GM10266 (cell line): ENCODE measurements around the gene MYMK.

Source experiments
- DNase-seq: peaks from one replicate; pipeline ENCODE4 v3.0.0; 2012; ENCODE audit errors: extremely low spot score
- CTCF ChIP-seq: IDR thresholded peaks from 2 replicates; pipeline ENCODE4 v1.5.1; 2012; ENCODE audit warnings: mild to moderate bottlenecking, low read depth; ENCODE audit not compliant: control insufficient read depth, insufficient read depth; ENCODE audit errors: missing control alignments

The MYMK gene

GRCh38 chr9:133535306-133535877 lies 10.6 kb upstream of the MYMK start:
- DNase-seq, result no peak
- TF ChIP-seq CTCF, result no peak

GRCh38 chr9:133534346-133535291 lies 9.9 kb upstream of the MYMK start, which contains the start of gene ADAMTSL2:
ADAMTSL2 (plus strand) TSS chr9:133534704; CDS start chr9:133536713, 2,009 bp downstream.
- no peak for DNase-seq

GRCh38 chr9:133533857-133534256 lies 9.1 kb upstream of the MYMK start:
- no peak for TF ChIP-seq CTCF

More at GRCh38 chr9:133534346-133535291, 9.9 kb upstream of the MYMK start, which contains the start of gene ADAMTSL2:
- no peak for TF ChIP-seq CTCF

GRCh38 chr9:133532937-133533668 lies 8.3 kb upstream of the MYMK start:
- peak; percentile 65 for TF ChIP-seq CTCF
- DNase-seq, result peak; percentile 80

More at GRCh38 chr9:133533857-133534256, 9.1 kb upstream of the MYMK start:
- DNase-seq, result no peak

GRCh38 chr9:133531293-133531692 lies 6.5 kb upstream of the MYMK start:
- DNase-seq, result no peak
- no peak for TF ChIP-seq CTCF

- no peak for TF ChIP-seq CTCF
- DNase-seq, result no peak
Observed at GRCh38 chr9:133529874-133530273, 5.1 kb upstream of the MYMK start.

- no peak for DNase-seq
Observed at GRCh38 chr9:133529457-133529856, 4.7 kb upstream of the MYMK start.

More at GRCh38 chr9:133529457-133529856, 4.7 kb upstream of the MYMK start:
- TF ChIP-seq CTCF, result no peak
